K562 (cell line): ENCODE data around the gene LLGL1. TPM values are rescaled to one million over a fixed set of nuclear protein-coding genes. Genes with fewer than 3 reads are reported as not detected.

Experiments
- ATAC-seq: fragments of 200-7000 bp; cut with Tn5 transposase; 3 replicates; pipeline ENCODE4 v1.9.1; 2020; ENCODE audit warnings: moderate library complexity
- BruUV-seq: library from RNA; stranded (reverse); fragments of 400-500 nt; replicated peaks from 2 replicates; lab custom pipeline; 2021; lab: Mats Ljungman, UMichigan
- CTCF ChIA-PET: fragments of 300-600 bp; formaldehyde crosslinking; extraction: SDS; loops from one replicate; lab custom pipeline; 2021; ENCODE audit warnings: low intra/inter-chr PET ratio; lab: Yijun Ruan, JAX
- POLR2A ChIA-PET: fragments of 300-600, 350-650 bp; sonication (Branson Sonifier 250); formaldehyde crosslinking; extraction: SDS; loops from one replicate; lab custom pipeline; 2021; ENCODE audit warnings: antibody characterized with exemption, inconsistent platforms; lab: Yijun Ruan, JAX
- DNase-seq, 4 experiments: peaks; one replicate each; pipeline versions ENCODE4 v3.0.0 to v3.0.0-alpha.2; 2011 to 2018; ENCODE audit warnings: low spot score in 3 of 4, mixed read lengths in 3 of 4; ENCODE audit errors: extremely low read depth in 1 of 4
- FAIRE-seq: peaks from 2 replicates; lab custom pipeline; 2011; peaks lifted over from hg19 to GRCh38; lab: Jason Lieb, UNC
- H2AFZ ChIP-seq: 2 replicates; pipeline ENCODE4 v1.6.0; 2011; ENCODE audit warnings: low read depth, low read length, control low read depth, inconsistent platforms
- H3K27ac ChIP-seq: fragments of 200-600 bp; 3 replicates; pipeline ENCODE4 v1.8.0; 2011; ENCODE audit warnings: low read depth, mild to moderate bottlenecking, control low read depth, inconsistent platforms, low read length, moderate library complexity, mixed read lengths; ENCODE audit errors: extremely low read depth
- H3K27me3 ChIP-seq, 2 experiments: fragments of 300-600 bp in 1 of 2; 2 replicates in 1 of 2; 3 replicates in 1 of 2; pipeline versions ENCODE4 v1.6.0 to v1.8.0; 2011; ENCODE audit warnings: inconsistent platforms in 2 of 2, low read length in 2 of 2, mild to moderate bottlenecking in 1 of 2, mixed read lengths in 1 of 2, moderate library complexity in 1 of 2; ENCODE audit not compliant: control insufficient read depth in 2 of 2, insufficient read depth in 2 of 2
- H3K36me3 ChIP-seq: fragments of 300-600 bp; 3 replicates; pipeline ENCODE4 v1.8.0; 2011; ENCODE audit warnings: mild to moderate bottlenecking, low read length, inconsistent platforms; ENCODE audit not compliant: control insufficient read depth, insufficient read depth
- H3K4me1 ChIP-seq, 2 experiments: fragments of 200-600 bp in 1 of 2; replicated peaks in 1 of 2; 2 replicates in 1 of 2; 3 replicates in 1 of 2; pipeline versions ENCODE4 v1.5.1 to v1.8.0; 2011; ENCODE audit warnings: inconsistent platforms in 2 of 2, low read length in 2 of 2, mild to moderate bottlenecking in 1 of 2, mixed read lengths in 1 of 2, moderate library complexity in 1 of 2; ENCODE audit not compliant: control insufficient read depth in 2 of 2, insufficient read depth in 2 of 2
- H3K4me2 ChIP-seq: 2 replicates; pipeline ENCODE4 v1.6.1; 2011; ENCODE audit warnings: low read length, control low read depth, inconsistent platforms, mixed read lengths; ENCODE audit not compliant: insufficient read depth
- H3K4me3 ChIP-seq: fragments of 200-600 bp; sonication (generic), shearing (Covaris generic); 2 replicates; pipeline ENCODE4 v1.5.1; 2016; ENCODE audit warnings: control low read depth, inconsistent platforms
- H3K79me2 ChIP-seq: fragments of 200-600 bp; 3 replicates; pipeline ENCODE4 v1.8.0; 2011; ENCODE audit warnings: low read length, inconsistent platforms; ENCODE audit not compliant: control insufficient read depth, insufficient read depth
- H3K9ac ChIP-seq, 2 experiments: 2 replicates each; pipeline versions ENCODE4 v1.6.0 to v1.6.1; 2011; ENCODE audit warnings: low read depth in 2 of 2, low read length in 2 of 2, control low read depth in 1 of 2, inconsistent platforms in 1 of 2, mild to moderate bottlenecking in 1 of 2, mixed read lengths in 1 of 2; ENCODE audit not compliant: insufficient read depth in 1 of 2
- H3K9me1 ChIP-seq: one replicate; pipeline ENCODE4 v1.6.0; 2011; ENCODE audit warnings: inconsistent platforms, mild to moderate bottlenecking, low read length, moderate library complexity; ENCODE audit not compliant: control insufficient read depth, insufficient read depth
- H3K9me3 ChIP-seq: replicated peaks from 2 replicates; pipeline ENCODE4 v1.5.1; 2011; ENCODE audit warnings: low read depth, low read length, inconsistent platforms; ENCODE audit not compliant: control insufficient read depth, insufficient read depth
- H4K20me1 ChIP-seq: replicated peaks from 2 replicates; pipeline ENCODE4 v1.6.1; 2011; ENCODE audit warnings: low read length, inconsistent platforms, mixed read lengths; ENCODE audit not compliant: control insufficient read depth, insufficient read depth
- ETS1 ChIP-seq: conservative IDR thresholded peaks from 2 replicates; pipeline ENCODE4 v1.6.1; 2011; ENCODE audit warnings: low read depth, mild to moderate bottlenecking, low read length; ENCODE audit not compliant: control insufficient read depth
- FUS ChIP-seq: fragments of 200-400 bp; formaldehyde crosslinking; optimal IDR thresholded peaks from 2 replicates; pipeline ENCODE3; 2017; ENCODE audit warnings: low read depth, low read length
- HNRNPK ChIP-seq: fragments of 200-400 bp; formaldehyde crosslinking; IDR thresholded peaks from one replicate; pipeline ENCODE4 v1.6.1; 2018; ENCODE audit warnings: mild to moderate bottlenecking, low read depth, low read length; ENCODE audit not compliant: poor library complexity, severe bottlenecking
- IRF2 ChIP-seq: sonication (generic); formaldehyde crosslinking; IDR thresholded peaks from 2 replicates; pipeline ENCODE4 v1.8.1; 2022; ENCODE audit warnings: mild to moderate bottlenecking, missing genetic modification reagents
- WGBS: fragments of 100-300 bp; shearing (Covaris generic); methylation state at CpG from one replicate; pipeline ENCODE4 v1.1.6; 2016; ENCODE audit warnings: low coverage, mixed read lengths; ENCODE audit not compliant: insufficient coverage; ENCODE audit errors: missing lambda C conversion rate; 5-methylcytosine and 5-hydroxymethylcytosine counted together
- in situ Hi-C: fragments of 300-500 bp; cut with MboI; formaldehyde crosslinking; loops from 4 replicates; pipeline ENCODE4 v1.15.0; 2018; ENCODE audit warnings: inconsistent platforms, mixed read lengths
- intact Hi-C: fragments of 100-400 bp; cut with micrococcal nuclease; formaldehyde crosslinking; loops from 2 replicates; pipeline ENCODE4 v1.14.2; 2022
- polyA plus RNA-seq, 8 experiments: library from polyadenylated mRNA; depleted of rRNA in 4 of 8; stranded (reverse) in 5 of 8; unstranded in 3 of 8; fragments of >200 nt; fragmentation: Nextera tagmentation in 2 of 8; fragmentation: Illumina TruSeq in 1 of 8; extraction: Ambion mirVana in 2 of 8; extraction: Trizol in 1 of 8; gene quantifications; 2 replicates each; pipeline versions ENCODE4 v1.2.1 to v1.2.3, GENCODE V29; 2011 to 2014; ENCODE audit warnings: inconsistent platforms in 1 of 8, missing spikeins in 1 of 8
- total RNA-seq, 7 experiments: library from RNA; depleted of rRNA in 6 of 7; stranded (reverse); fragments of >200 nt in 6 of 7; fragmentation: Illumina TruSeq in 2 of 7; extraction: Trizol in 2 of 7; gene quantifications; 2 replicates each; pipeline versions ENCODE4 v1.2.1 to v1.2.3, GENCODE V29; 2011 to 2021; ENCODE audit warnings: low replicate concordance in 1 of 7

Gene LLGL1
- total and polyA plus RNA-seq, 9 of the 15 experiments (the other 6 are each of a cell fraction or from before 2014, with no cell fraction given), result 0.11 to 12.9 (median 5.3) TPM; not detected in 1

- FAIRE-seq (no peak), ATAC-seq (peak; percentile 40), DNase-seq (peak in 3 of 4 experiments; percentile 27 to 60 (median 46))
- Histone ChIP-seq H3K4me3 (peak overlapping the region; percentile 85), H4K20me1 (no peaks in the 10 kb centered on the region), H3K9ac (peak overlapping the region; percentile 71 to 93), H3K79me2 (peaks cover 23% of the 10 kb centered on the region), H3K4me2 (peak overlapping the region; percentile 84), H3K9me1 (no peaks in the 10 kb centered on the region), H2AFZ (peak overlapping the region; percentile 95), H3K27ac (peak overlapping the region; percentile 80; the same call in 2 of the 3 replicates), H3K4me1 (peaks cover 18 to 58% of the 10 kb centered on the region in 2 experiments; a peak in 4 of 5 replicates), H3K9me3 (no peaks in the 10 kb centered on the region), H3K36me3 (peaks cover 28% of the 10 kb centered on the region; the same call in 1 of the 3 replicates), H3K27me3 (no peaks in the 10 kb centered on the region)
- POLR2A ChIA-PET, result interaction anchor here (0.7 kb wide), 1 partner anchor 607 kb away, joined by 3 read pairs; no protein-coding TSS in a partner anchor
- in situ Hi-C loops, result no loop called here
- intact Hi-C loops, result no loop called here
- CTCF ChIA-PET, result no interaction called here
- WGBS, result 48% methylated on average over 6 of the region's 18 CpGs
- no peak for TF ChIP-seq ETS1
- TF ChIP-seq FUS, result no peak
- no peak for TF ChIP-seq IRF2
- TF ChIP-seq HNRNPK, result no peak
- BruUV-seq, result TSS peak; percentile 49
These were observed 32.0 kb downstream of the LLGL1 start for GRCh38 chr17:18257268-18257981.
